Right hindlimb (tissue), 1 donor: Measurements from ENCODE around the gene AIMP2.
"Not testable (repeated sequence)": the region's sequence is repeated elsewhere in the genome, so short reads cannot be mapped to it uniquely, and the experiment has no call there.

Experiments
- DNase-seq: peaks from one replicate; pipeline ENCODE4 v3.0.0-alpha.2; 2018

AIMP2 gene

GRCh38 chr7:6008668-6009611, at the start of gene AIMP2, which contains the start of gene PMS2:
AIMP2 (plus strand) TSS chr7:6009272; CDS start chr7:6009364, 92 bp downstream.
PMS2 (minus strand) TSS chr7:6009049; CDS start chr7:6009019, 30 bp downstream.
- DNase-seq: peak; percentile 99

DNA sequence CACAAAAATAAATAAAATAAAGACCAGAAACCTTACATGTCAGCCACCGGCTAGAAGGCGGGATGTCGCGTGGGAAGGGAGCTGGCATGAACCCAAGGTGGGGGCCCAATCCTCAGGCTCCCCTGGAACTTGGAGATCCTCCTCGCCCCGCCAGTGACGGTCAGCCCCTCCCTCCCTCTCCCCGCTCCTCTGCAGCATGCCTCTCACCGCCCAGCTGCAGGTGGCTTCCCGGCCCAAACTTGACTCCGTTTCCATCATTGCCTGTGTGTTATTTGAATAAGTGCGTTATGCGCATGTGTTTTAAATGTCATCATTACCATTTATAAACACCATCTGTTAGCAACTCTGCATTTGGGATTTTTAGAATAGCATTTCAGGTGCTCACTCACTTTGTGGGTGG, 45.9 kb upstream of the AIMP2 start:
- DNase-seq: not testable (repeated sequence)

- not testable (repeated sequence) for DNase-seq
These were observed 45.3 kb upstream of the AIMP2 start for GRCh38 chr7:5963810-5964209.

DNA sequence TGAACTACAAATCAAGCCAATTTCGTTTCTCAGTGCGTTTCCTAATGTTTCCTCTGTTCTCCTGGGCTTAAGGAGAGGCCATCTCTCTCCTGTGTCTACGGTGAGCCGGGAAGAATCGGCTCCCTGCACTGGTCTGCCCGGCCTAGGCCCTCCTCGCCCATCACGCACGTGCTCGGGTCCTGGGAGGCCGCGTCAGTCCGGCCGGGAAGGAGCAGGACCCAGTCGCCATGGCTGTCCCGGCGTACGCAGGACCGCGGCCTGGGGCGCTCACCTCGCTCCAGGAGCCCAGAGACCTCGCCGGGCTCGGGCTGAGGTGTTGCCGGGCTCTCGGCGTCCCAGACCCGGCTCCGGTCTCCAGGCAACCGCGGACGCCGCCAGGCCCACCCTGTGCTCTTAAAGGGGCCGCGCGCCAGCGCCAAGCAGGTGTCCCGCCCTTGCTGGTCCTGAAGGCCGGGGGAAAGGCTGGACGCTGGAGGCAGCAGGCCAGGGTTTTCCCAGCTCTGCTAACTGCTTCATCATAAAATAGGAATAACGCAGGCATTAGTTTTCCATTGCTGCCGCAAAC, 38.6 kb upstream of the AIMP2 start, which contains the start of gene RSPH10B:
RSPH10B (minus strand) TSS at position 343 of the 565 bp plus-strand sequence. CDS start 3,573 bp downstream, outside the sequence.
- not testable (repeated sequence) for DNase-seq

- not testable (repeated sequence) for DNase-seq
These were observed 35.5 kb upstream of the AIMP2 start for GRCh38 chr7:5973580-5973979.

DNA sequence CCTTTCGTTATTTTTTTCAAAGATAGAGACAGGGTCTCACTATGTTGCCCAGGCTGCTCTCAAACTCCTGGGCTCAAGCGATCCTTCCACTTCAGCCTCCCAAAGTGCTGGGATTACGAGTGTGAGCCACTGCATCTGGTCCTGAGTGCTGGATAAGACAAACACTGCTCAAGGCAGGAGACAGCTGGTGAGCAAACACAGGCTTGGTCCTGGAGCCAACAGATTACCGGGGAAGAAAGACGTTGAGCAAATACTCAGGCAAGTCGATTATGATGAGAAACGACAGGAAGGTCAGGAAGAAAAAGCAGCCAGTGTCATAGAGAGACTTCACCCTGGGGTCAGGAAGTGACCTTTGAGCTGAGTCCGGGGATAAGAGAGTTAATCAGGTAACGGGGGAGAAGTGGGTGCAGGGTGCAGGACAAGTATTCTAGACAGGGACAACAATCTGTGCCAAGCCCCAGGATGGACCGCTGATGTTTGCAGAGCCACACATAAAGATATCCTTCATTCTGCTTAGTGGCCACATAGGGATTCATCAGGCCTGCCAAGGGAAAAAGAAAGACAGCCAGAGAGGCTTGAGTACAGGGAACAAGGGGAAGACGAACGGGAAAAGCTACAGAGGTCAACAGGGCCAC, 29.3 kb upstream of the AIMP2 start:
- not testable (repeated sequence) for DNase-seq

- DNase-seq: not testable (repeated sequence)
These were observed 22.0 kb upstream of the AIMP2 start for GRCh38 chr7:5987061-5987460.

GRCh38 chr7:5997210-5997808, 11.8 kb upstream of the AIMP2 start:
- peak; percentile 53 for DNase-seq

DNA sequence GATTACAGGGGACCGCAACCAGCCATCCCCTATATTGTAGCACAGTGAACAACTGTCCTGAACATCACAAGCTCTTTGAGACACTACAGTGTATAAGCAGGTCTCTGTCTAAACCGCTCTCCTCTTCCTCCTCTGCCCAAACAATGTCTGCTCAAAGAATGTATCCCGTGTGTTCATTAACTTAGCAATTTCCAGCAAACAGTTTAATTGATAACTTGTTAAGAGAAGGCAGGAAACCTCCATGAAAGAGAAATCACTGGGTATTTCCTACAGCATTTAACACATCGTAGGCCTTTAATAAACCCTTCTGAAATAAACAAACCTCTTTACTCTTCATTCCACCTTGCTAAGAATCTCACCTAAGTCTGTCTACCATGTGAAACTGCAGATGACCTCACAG, 1.7 kb upstream of the AIMP2 start:
- DNase-seq: no peak

DNA sequence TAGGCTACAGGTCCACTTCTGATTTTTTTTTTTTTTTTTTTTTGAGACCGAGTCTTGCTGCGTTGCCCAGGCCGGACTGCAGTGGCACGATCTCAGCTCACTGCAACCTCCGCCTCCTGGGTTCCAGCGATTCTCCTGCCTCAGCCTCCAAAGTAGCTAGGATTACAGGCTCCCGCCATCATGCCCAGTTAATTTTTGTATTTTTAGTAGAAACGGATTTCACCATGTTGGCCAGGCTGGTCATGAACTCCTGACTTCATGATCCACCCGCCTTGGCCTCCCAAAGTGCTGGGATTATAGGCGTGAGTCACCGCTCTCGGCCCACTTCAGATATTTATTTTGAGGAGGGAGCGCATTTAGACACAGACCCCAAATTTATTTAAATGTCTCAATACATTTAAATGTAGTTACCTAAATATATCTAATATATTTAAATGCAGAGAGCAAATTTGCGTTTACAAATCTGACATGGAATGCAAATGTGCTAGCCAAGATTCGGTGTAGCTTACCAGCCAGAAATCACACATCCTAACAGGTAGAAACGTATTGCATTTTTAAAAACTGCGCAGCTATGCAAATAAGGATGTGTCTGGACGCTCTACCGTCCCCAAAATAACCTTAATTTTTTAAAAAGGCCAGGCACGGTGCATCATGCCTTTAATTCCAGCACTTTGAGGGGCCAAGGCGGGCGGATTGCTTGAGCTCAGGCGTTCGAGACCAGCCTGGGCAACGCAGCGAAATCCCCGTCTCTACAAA, 1.1 kb upstream of the AIMP2 start:
- not testable (repeated sequence) for DNase-seq

DNA sequence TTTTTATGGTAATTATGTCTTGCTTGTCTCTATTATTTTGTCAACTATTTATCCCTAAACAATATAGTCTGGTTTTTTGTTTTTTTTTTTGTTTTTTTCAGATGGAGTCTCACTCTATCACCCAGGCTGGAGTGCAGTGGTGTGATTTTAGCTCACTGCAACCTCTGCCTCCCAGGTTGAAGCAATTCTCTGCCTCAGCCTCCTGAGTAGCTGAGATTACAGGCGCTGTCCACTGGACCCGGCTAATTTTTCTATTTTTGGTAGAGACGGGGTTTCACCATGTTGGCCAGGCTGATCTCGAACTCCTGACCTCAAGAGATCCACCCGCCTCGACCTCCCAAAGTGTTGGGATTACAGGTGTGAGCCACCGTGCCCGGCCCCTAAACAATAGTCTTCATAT, 1.3 kb downstream of the AIMP2 start:
- DNase-seq: not testable (repeated sequence)

GRCh38 chr7:6011541-6011940, 2.5 kb downstream of the AIMP2 start:
- no peak for DNase-seq

DNA sequence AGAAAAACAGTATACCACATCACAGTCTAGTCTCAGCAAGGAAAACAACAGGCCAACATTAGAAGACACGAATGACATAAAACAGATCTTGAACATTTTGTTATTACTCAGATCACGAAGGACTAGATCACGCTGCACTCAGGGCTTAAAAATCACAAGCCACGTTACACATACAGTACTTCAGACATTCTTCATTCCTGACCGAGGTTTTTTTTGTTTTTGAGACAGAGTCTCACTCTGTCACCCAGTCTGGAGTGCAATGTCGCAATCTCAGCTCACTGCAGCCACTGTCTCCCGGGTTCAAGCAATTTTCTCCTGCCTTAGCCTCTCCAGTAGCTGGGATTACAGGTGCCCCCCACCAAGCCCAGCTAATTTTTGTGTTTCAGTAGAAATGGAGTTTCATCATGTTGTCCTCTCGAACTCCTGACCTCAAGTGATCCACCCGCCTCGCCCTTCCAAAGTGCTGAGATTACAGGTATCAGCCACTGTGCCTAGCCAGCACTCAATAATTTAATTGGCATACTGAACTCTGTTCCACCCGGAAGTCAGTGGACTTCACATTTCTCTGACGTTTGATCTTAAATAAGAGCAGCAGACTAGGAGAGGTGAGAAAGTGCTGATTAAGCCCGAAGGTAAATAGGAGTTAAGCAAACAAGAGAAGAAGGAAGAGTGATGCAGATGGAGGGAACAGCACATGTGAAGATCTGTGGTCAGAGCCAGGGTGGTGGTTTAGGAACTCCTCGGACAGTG, 3.5 kb downstream of the AIMP2 start:
- no peak for DNase-seq

DNA sequence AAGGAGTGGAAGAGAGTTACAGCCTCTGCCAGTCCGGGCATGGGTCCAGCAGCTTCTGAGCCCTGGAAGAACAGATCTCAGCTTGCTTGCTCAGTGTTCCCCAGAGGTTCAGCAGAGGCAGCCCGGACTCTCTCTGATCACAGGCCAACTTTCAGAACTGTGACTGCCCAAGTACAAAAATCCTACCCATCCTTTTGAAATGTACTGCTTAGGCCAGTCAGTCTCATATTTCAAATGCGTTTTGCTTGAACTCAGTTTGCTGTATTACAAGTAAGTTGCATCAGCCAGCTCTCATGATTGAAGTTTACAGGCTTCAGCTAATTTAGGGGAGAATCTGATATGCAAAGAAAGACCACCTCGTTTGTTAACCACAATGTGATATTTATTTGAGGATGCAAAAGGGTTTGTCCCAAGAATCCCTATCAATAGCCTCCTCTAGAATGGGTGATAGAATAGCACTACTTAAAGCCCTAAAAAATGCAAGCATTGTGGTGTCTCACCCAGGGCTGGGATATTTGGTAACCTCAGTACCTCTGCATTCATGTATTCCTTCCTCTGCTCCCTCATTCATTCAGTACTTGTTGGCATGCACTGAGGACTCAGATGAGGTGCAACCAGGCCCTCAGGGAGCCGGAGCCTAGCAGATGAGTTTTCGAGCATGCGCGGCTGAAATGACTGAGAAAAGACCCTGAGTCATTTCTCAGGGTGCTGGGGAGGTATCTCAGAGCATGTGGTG, 7.0 kb downstream of the AIMP2 start:
- peak; percentile 86 for DNase-seq

- no peak for DNase-seq
These were observed 7.5 kb downstream of the AIMP2 start for GRCh38 chr7:6016653-6016966.

GRCh38 chr7:6020371-6021286, 11.6 kb downstream of the AIMP2 start:
- no peak for DNase-seq

GRCh38 chr7:6022707-6023106, 13.6 kb downstream of the AIMP2 start:
- DNase-seq: no peak

DNA sequence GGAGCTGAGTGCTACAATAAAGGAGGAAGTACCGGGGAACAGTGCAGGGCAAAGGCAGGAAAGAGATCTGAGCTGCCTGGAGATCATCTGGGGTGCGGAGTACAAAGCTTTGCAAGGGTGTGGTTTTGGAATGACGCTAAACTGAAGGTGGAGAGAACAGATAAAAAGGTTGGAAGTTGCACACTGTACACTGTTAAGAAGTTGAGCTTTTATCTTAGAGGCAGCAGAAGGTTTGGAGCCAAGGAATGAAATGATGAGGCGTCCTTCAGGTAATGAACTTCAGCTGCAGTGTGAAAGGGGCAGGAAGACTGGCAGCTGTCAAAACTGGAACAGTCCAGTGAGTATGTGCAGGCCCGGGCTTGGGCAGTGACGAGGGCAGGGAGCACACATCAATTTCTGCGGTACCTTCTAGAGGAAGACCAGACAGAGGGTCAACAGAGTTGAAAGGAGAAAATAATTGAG, 14.9 kb downstream of the AIMP2 start:
- DNase-seq: no peak

- peak; percentile 30 for DNase-seq
These were observed 17.1 kb downstream of the AIMP2 start for GRCh38 chr7:6026011-6026819.
